Measurements from ENCODE around the gene VKORC1L1.
"Not testable (repeated sequence)": the region's sequence is repeated elsewhere in the genome, so short reads cannot be mapped to it uniquely, and the experiment has no call there.

VKORC1L1 gene

DNA sequence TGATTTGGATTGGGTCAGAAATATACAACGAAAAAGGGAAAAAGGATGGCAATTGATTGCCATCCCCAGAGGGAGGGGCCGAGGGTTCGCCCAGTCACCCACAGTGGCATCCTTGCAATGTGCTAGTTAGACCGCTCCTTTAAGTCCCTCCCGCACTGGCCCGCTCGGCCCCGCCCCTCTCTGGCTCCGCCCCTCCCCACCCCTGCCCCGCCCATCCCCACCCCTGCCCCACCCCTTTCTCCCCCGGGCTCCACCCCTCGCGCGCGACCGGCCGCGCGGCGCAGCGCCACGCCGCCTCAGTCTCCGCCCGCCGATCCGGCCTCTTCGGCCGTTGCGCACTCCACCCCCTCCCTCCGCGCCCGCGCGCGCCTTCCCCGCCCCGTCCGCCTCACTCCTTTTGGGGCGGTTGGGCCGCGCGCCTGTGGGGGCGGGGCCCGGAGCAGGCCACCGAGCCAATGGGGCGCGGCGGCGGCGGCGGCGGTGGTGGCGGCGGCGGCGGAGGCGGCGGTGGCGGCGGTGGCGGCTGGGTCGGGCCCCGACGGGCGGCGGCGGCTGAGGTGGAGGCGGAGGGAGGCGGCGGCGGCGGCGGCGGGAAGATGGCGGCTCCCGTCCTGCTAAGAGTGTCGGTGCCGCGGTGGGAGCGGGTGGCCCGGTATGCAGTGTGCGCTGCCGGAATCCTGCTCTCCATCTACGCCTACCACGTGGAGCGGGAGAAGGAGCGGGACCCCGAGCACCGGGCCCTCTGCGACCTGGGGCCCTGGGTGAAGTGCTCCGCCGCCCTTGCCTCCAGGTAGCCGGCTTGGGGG lies at the start of gene VKORC1L1:
Gene VKORC1L1 (plus strand): TSS at position 299 of the 806 bp plus-strand sequence. CDS start 298 bp downstream, at position 597.
- peak within 1 kb of the TSS; percentile 71 for H3K4me3 ChIP-seq (ENCODE audit: low read length)
- TF ChIP-seq, protein P1, sequence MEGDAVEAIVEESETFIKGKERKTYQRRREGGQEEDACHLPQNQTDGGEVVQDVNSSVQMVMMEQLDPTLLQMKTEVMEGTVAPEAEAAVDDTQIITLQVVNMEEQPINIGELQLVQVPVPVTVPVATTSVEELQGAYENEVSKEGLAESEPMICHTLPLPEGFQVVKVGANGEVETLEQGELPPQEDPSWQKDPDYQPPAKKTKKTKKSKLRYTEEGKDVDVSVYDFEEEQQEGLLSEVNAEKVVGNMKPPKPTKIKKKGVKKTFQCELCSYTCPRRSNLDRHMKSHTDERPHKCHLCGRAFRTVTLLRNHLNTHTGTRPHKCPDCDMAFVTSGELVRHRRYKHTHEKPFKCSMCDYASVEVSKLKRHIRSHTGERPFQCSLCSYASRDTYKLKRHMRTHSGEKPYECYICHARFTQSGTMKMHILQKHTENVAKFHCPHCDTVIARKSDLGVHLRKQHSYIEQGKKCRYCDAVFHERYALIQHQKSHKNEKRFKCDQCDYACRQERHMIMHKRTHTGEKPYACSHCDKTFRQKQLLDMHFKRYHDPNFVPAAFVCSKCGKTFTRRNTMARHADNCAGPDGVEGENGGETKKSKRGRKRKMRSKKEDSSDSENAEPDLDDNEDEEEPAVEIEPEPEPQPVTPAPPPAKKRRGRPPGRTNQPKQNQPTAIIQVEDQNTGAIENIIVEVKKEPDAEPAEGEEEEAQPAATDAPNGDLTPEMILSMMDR (conservative IDR thresholded peaks at IDR 0.05; ENCODE audit: low read length), result no peak
- DNase-seq (ENCODE audit: low read depth), result peak; percentile 93

DNA sequence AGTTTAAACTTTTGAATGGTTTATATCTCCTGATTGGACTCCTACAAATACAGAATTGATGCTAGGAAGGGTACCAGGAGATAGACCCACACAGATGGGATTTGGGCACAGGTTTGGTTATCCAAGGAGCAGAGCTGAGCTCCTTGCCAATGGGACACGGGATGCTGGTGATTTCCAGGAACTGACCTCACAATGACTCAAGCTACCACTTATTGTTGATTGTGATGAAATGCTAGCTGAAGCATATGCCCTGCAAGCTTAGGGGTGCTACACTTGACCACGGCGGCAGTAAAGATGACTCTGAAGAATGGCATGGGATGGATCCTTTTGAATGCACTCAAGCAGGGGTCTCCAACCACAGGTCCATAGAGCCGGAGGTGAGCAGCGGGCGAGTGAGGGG lies 45.5 kb upstream of the VKORC1L1 start:
- no peak overlapping the region for H3K4me3 ChIP-seq (ENCODE audit: low read length)
- DNase-seq (ENCODE audit: low read depth), result peak; percentile 3
- TF ChIP-seq, protein P1 (conservative IDR thresholded peaks at IDR 0.05; ENCODE audit: low read length), result no peak

DNA sequence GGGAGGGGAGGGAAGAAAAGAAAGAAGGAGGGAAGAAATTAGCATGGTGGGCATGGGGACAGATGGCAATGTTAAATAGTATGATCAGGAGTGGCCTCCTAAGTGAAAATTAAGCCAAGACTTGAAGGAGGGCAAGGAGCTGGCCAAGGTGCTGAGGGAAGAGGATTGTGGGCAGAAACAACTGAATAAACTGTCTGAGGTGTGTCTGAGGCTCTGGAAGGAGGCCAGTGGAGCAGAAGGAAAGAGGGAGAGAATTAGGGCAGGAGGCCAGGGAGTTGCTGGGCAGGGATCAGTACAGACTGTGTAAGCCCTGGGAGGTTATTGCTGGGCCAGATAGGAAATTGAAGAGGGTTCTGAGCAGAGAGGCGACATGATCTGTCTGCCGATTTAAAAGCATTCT lies 40.6 kb upstream of the VKORC1L1 start:
- TF ChIP-seq, protein P1 (conservative IDR thresholded peaks at IDR 0.05; ENCODE audit: low read length), result no peak
- DNase-seq (ENCODE audit: low read depth), result peak; percentile 18

DNA sequence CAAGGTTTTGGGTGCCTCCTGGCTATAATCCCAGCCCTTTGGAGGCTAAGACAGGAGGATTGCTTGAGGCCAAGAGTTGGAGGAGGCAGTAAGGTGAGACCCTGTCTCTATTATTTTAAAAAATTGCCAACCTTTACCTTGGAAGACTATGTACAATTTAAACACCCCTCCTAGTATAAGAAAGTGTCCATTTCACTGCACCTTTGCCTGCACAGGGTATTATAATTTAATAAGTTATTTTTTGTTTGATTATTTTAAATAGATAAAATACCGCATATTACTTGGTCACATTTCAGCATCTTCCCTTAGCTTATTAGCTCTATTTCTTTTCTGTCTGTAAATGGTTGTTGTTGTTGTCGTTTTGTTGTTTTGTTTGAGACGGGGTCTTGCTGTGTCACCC lies 36.2 kb upstream of the VKORC1L1 start:
- H3K4me3 ChIP-seq (ENCODE audit: low read length); DNase-seq (ENCODE audit: low read depth): not testable (repeated sequence)

More for the DNA sequence above, 40.6 kb upstream of the VKORC1L1 start:
- no peak overlapping the region for H3K4me3 ChIP-seq (ENCODE audit: low read length)

DNA sequence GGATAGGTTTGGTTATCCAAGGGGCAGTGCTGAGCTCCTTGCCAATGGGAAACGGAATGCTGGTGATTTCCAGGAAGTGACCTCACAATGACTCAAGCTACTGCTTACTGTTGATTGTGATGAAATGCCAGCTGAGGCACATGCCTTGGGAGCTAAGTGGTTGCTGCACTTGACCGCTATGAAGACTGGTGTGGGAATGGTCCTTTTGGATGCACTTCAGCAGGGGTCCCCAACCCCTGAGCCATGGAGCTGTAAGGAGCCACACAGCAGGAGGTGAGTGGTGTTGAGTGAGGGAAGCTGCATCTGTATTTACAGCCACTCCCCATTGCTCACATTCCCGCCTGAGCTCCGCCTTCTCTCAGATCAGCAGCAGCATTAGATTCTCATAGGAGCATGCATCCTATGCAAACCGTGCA lies 35.3 kb upstream of the VKORC1L1 start:
- peak; percentile 27 for DNase-seq (ENCODE audit: low read depth)

DNA sequence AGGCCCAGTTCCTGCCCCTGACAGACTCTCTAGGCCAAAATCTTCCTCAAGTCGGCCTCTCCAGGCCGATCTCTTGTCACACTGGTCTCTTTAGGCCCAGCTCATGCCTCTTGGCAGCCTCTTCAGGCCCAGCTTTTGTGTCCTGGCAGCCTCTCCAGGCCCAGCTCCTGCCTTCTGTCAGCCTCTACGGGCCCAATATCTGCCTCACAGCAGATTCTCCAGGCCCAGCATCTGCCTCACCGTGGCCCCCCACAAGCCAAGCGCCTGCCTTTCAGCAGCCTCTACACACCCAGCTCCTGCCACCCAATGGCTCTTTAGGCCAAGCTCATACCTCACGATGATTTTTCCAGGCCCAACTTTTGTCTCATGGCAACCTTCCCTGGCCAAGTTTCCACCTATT lies 33.0 kb upstream of the VKORC1L1 start:
- no peak for DNase-seq (ENCODE audit: low read depth)
- TF ChIP-seq, protein P1 (conservative IDR thresholded peaks at IDR 0.05; ENCODE audit: low read length), result no peak
- no peak overlapping the region for H3K4me3 ChIP-seq (ENCODE audit: low read length)

More for the DNA sequence above, 35.3 kb upstream of the VKORC1L1 start:
- H3K4me3 ChIP-seq (ENCODE audit: low read length), result not testable (repeated sequence)

DNA sequence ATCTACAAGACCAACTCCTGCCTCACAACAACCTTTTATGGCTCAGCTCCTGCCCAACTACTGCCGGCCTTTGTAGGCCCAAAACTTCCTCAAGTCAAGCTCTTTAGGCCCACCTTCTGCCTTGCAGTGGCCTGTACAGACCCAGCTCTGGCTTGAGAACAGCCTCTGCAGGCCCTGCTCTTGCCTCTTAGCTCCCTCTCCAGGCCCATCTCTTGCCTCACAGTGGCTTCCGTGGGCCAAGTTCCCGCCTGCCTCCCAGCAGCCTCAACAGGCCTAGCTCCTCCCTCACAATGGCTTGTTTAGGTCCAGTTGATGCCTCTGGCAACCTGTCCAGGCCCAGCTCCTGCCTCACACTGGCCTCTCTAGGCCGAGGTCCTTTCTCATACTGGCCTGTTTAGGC lies 32.4 kb upstream of the VKORC1L1 start:
- DNase-seq (ENCODE audit: low read depth), result no peak
- TF ChIP-seq, protein P1 (conservative IDR thresholded peaks at IDR 0.05; ENCODE audit: low read length), result no peak
- no peak overlapping the region for H3K4me3 ChIP-seq (ENCODE audit: low read length)

DNA sequence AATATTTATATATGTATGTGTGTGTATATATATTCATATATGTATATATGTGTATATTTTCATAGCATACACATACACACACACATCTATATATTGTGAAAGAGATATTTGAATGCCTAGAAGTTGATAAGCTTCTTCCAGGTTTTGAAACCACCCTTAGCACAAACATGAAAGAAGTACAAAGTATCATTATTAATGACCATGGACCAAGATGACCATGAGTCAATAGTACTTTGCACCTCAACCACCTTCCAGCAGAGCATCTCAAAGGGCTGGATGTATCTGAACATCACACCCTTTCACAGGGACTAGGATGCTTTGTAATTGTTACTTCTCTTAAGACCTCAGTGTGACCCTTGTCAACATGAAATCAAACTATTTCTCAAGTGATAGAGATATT lies 29.3 kb upstream of the VKORC1L1 start:
- H3K4me3 ChIP-seq (ENCODE audit: low read length); DNase-seq (ENCODE audit: low read depth): not testable (repeated sequence)
